Measurements from ENCODE around the gene DOK5. TPM values are rescaled to one million over a fixed set of nuclear protein-coding genes. Genes with fewer than 3 reads are reported as not detected.

DOK5 gene
- total and polyA plus RNA-seq, 2 of the 8 experiments (the other 6 are each of a cell fraction or from before 2014, with no cell fraction given): 8.9 to 15.0 TPM

- TF ChIP-seq RBBP5 (IDR thresholded peaks at IDR 0.05; ENCODE audit: borderline replicate concordance, low read depth, low read length): no peak
- no peak for TF ChIP-seq USF2 (IDR thresholded peaks at IDR 0.05; ENCODE audit: low read length)
- TF ChIP-seq BCL11A (IDR thresholded peaks at IDR 0.05; ENCODE audit: low read depth in 2 of 2, low read length in 2 of 2): no peak
- TF ChIP-seq SUZ12 (IDR thresholded peaks at IDR 0.05; ENCODE audit: low read length): no peak
- TF ChIP-seq, protein P1, sequence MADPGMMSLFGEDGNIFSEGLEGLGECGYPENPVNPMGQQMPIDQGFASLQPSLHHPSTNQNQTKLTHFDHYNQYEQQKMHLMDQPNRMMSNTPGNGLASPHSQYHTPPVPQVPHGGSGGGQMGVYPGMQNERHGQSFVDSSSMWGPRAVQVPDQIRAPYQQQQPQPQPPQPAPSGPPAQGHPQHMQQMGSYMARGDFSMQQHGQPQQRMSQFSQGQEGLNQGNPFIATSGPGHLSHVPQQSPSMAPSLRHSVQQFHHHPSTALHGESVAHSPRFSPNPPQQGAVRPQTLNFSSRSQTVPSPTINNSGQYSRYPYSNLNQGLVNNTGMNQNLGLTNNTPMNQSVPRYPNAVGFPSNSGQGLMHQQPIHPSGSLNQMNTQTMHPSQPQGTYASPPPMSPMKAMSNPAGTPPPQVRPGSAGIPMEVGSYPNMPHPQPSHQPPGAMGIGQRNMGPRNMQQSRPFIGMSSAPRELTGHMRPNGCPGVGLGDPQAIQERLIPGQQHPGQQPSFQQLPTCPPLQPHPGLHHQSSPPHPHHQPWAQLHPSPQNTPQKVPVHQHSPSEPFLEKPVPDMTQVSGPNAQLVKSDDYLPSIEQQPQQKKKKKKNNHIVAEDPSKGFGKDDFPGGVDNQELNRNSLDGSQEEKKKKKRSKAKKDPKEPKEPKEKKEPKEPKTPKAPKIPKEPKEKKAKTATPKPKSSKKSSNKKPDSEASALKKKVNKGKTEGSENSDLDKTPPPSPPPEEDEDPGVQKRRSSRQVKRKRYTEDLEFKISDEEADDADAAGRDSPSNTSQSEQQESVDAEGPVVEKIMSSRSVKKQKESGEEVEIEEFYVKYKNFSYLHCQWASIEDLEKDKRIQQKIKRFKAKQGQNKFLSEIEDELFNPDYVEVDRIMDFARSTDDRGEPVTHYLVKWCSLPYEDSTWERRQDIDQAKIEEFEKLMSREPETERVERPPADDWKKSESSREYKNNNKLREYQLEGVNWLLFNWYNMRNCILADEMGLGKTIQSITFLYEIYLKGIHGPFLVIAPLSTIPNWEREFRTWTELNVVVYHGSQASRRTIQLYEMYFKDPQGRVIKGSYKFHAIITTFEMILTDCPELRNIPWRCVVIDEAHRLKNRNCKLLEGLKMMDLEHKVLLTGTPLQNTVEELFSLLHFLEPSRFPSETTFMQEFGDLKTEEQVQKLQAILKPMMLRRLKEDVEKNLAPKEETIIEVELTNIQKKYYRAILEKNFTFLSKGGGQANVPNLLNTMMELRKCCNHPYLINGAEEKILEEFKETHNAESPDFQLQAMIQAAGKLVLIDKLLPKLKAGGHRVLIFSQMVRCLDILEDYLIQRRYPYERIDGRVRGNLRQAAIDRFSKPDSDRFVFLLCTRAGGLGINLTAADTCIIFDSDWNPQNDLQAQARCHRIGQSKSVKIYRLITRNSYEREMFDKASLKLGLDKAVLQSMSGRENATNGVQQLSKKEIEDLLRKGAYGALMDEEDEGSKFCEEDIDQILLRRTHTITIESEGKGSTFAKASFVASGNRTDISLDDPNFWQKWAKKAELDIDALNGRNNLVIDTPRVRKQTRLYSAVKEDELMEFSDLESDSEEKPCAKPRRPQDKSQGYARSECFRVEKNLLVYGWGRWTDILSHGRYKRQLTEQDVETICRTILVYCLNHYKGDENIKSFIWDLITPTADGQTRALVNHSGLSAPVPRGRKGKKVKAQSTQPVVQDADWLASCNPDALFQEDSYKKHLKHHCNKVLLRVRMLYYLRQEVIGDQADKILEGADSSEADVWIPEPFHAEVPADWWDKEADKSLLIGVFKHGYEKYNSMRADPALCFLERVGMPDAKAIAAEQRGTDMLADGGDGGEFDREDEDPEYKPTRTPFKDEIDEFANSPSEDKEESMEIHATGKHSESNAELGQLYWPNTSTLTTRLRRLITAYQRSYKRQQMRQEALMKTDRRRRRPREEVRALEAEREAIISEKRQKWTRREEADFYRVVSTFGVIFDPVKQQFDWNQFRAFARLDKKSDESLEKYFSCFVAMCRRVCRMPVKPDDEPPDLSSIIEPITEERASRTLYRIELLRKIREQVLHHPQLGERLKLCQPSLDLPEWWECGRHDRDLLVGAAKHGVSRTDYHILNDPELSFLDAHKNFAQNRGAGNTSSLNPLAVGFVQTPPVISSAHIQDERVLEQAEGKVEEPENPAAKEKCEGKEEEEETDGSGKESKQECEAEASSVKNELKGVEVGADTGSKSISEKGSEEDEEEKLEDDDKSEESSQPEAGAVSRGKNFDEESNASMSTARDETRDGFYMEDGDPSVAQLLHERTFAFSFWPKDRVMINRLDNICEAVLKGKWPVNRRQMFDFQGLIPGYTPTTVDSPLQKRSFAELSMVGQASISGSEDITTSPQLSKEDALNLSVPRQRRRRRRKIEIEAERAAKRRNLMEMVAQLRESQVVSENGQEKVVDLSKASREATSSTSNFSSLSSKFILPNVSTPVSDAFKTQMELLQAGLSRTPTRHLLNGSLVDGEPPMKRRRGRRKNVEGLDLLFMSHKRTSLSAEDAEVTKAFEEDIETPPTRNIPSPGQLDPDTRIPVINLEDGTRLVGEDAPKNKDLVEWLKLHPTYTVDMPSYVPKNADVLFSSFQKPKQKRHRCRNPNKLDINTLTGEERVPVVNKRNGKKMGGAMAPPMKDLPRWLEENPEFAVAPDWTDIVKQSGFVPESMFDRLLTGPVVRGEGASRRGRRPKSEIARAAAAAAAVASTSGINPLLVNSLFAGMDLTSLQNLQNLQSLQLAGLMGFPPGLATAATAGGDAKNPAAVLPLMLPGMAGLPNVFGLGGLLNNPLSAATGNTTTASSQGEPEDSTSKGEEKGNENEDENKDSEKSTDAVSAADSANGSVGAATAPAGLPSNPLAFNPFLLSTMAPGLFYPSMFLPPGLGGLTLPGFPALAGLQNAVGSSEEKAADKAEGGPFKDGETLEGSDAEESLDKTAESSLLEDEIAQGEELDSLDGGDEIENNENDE (IDR thresholded peaks at IDR 0.05; ENCODE audit: insufficient replicate concordance, low read length): no peak
- TF ChIP-seq CEBPB (IDR thresholded peaks at IDR 0.05; ENCODE audit: low read depth, low read length): no peak
Observed at GRCh38 chr20:54431156-54431944, 44.0 kb upstream of the DOK5 start (continued).
